ENCODE results near the gene PDE1C.

The PDE1C gene

GRCh38 chr7:31991406-31991805 is 78.8 kb downstream of the PDE1C start:
- DNase-seq (ENCODE audit: low spot score) = no peak

- no peak for DNase-seq (ENCODE audit: low spot score)
Measured at GRCh38 chr7:31986878-31987518, 83.2 kb downstream of the PDE1C start.

DNA sequence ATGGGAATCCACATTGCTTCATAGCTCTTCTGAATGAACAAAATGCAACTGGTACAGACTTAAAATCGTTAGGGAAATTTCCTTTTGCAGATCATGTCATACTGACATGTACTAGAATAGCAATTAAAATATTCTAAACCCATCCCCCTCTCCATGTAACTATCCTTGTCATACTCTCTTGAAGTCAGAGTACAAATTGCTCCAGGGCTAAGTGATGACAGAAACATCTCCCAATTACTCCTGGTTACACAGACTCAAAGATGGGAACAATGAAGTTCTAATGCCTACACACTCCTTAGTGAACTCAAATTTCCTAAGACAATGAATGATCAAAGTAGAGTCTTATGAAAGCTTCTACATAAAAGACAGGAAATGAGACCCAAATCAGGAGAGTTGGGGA is 87.2 kb downstream of the PDE1C start:
- no peak for DNase-seq (ENCODE audit: low spot score)

- no peak for DNase-seq (ENCODE audit: low spot score)
Measured at GRCh38 chr7:31981874-31982390, 88.3 kb downstream of the PDE1C start.

DNA sequence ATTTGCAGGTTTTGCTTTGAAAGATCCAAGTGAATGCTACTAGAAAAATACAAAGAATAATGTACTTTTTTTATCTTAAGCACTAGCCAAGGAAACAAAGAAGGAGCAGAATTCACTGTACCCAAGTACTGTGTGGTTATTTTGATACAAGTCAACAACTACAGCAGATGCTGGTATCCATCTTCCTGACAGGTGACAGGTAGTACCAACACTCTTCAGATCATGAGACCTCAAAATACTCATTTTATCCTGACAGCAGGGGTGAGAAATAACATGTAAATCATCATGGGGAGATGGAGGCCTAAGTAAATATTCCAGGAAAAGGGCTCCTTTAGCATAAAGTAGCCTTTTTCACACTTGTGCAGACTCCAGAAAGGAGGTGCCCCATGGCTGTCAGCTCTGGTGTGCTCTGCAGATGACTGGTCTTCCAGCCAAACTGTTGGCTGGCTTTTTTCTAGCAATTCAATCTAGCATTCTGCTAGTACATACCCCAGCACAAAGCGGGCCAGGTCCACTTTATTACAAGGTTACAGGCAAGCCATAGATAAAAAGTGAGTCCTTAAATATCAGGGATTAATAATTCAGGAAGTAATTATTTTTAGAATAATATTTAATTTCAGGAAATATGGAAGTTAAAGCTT is 90.4 kb downstream of the PDE1C start:
- no peak for DNase-seq (ENCODE audit: low spot score)

DNA sequence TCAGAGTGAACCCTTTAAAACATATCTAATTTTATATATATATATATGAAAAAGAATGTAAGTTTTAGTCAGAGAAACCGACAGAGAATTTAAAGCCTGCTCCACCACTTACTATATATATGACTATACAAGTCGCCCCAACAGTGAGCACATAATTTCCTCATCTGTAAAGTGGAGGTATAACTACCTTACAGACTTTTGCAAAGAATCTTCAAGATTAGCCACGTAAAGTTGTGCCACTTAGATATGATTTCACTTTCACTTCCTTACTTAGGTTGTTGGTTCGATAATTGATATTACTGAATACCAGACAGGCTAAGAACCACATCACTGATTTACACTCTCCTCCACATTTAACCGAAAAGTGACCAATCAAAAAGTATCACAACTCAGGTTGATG is 94.7 kb downstream of the PDE1C start:
- no peak for DNase-seq (ENCODE audit: low spot score)

GRCh38 chr7:31974351-31974750 is 95.9 kb downstream of the PDE1C start:
- no peak for DNase-seq (ENCODE audit: low spot score)

DNA sequence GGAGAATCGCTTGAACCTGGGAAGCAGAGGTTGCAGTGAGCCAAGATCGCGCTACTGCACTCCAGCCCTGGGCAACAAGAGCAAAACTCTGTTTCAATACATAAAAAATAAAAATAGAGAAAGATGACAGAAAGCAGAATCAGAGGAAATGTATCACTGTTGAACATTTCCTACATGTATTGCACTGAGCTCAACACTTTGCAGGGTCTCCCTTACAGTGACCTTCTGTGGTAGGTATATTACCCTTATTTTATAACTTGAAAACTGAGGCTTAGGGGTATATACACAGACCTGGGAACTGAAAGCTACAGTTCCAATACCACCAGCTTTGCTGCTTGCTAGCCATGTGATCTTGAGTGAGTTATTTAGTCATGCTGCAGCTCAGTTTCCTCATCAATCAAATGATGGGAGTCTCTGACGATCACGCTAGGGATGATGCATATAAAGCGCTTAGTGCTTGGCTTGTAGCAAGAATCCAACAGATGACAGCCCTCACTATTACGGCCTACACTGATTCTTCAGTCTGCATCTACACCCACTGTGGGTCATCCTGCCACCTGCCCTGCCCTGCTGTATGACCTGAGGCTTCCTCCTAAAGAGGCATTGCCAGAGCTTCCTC is 99.0 kb downstream of the PDE1C start:
- DNase-seq (ENCODE audit: low spot score) = no peak

GRCh38 chr7:31970501-31970900 is 99.7 kb downstream of the PDE1C start:
- no peak for DNase-seq (ENCODE audit: low spot score)

DNA sequence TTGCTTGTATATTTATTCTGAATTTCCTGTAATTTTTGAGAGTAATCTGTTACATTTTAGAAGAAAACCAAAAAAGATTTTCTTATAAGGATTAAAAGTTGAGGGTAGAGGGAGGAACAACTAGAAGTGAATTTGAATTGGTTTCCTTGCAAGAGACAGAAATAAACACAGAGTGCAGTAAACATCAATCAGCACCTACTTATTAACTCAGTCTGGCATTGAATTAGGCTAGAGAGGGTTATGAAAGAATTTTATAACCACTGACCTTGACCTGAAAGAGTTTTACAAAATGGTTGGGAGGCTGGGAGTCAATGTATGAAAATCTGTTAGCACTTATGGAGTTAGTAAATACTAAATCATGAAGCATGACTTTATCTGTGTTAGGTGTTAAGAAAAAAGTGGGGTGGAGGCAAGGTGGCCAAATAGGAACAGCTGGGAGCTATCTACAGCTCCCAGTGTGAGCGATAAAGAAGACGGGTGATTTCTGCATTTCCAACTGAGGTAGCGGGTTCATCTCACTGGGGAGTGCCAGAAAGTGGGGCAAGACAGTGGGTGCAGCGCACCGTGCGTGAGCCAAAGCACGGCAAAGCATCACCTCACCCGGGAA is 106.5 kb downstream of the PDE1C start:
- DNase-seq (ENCODE audit: low spot score) = no peak

DNA sequence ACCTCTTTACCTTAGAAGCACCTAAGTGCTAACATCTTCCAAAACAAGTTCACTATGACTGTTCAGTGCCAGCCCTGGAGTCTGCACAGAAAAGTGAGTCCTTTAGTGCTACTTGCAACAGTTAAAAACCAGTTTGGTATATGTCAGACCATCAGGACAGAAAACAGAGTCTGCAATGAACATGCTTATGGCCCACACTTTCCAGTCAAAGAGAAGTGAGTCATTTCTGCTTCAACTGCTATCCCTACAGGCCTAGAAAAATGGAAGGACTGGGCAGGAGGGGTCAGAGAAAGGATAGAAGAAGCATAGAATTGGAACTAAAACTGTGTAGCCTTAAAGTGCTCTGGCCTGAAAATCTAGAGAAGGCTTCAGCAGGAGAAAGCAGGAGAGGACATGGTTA is 108.0 kb downstream of the PDE1C start:
- no peak for DNase-seq (ENCODE audit: low spot score)

- DNase-seq (ENCODE audit: low spot score) = no peak
Measured at GRCh38 chr7:31958226-31958625, 112.0 kb downstream of the PDE1C start.

- no peak for DNase-seq (ENCODE audit: low spot score)
Measured at GRCh38 chr7:31957756-31958155, 112.5 kb downstream of the PDE1C start.

DNA sequence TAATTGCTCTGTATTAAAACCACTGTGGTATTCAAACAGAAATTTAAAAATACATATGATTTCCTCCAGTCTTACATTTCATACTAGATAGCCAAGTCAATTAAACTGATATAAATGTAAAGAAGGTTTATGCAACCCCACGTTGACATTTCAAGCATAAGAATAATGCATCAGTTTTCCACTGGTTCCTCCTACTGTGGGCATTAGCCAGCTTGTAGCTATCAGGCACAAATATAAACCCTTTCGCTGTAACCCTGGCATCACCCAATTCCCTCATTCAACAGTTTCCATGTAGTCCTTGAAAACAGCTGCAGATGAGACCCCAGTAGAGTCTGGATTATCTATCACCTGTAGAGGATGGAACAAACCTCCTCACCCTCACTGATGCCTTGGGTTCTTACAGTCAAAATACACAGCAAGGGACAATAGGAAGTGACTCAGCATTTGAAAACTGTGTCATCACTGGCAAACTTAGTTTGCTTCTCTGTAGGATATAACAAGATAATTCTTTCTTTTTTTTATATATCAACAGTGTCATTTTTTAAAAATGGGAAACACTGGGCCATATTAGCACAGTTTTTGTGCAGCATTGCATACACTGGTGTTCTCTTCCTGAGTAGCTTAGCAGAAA is 113.0 kb downstream of the PDE1C start:
- DNase-seq (ENCODE audit: low spot score) = no peak

GRCh38 chr7:31955641-31956040 is 114.6 kb downstream of the PDE1C start:
- no peak for DNase-seq (ENCODE audit: low spot score)

GRCh38 chr7:31955021-31955420 is 115.2 kb downstream of the PDE1C start:
- DNase-seq (ENCODE audit: low spot score) = no peak

DNA sequence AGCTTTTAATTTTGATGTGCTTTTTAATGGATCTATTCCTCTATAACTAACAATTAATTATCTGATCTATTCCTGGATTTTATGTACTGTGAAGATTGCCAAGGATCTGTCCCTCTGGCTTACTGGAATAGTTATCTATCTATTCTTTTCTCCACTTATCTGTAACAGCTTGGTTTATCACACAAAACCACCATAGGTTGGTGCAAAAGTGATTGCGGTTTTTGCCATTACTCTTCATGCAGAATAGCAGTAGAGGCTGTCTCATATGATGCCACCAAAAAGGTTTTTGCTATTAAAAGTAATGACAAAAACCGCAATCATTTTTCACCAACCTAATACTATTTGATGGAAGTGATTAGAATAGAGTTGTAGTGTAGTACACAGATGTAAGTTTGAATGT is 115.7 kb downstream of the PDE1C start:
- DNase-seq (ENCODE audit: low spot score) = no peak

DNA sequence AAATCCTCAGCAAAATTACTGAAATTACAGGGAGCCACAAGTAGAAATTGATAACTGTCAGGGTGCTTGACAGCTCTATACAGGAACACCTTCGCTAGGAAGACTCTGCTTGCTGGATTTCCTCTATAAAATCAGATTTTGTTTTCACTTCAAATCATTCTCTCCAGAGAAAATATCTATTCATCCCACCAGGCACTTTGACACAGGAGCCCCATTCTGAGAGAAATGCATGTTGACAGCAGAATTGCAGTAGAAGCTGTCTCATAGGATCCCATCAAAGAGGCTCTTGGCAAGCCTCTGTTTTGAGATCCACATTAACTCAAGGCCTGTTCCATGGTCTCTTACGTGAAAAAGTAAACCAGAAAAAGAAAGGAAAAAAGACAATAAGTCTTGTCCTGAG is 116.8 kb downstream of the PDE1C start:
- DNase-seq (ENCODE audit: low spot score) = no peak

DNA sequence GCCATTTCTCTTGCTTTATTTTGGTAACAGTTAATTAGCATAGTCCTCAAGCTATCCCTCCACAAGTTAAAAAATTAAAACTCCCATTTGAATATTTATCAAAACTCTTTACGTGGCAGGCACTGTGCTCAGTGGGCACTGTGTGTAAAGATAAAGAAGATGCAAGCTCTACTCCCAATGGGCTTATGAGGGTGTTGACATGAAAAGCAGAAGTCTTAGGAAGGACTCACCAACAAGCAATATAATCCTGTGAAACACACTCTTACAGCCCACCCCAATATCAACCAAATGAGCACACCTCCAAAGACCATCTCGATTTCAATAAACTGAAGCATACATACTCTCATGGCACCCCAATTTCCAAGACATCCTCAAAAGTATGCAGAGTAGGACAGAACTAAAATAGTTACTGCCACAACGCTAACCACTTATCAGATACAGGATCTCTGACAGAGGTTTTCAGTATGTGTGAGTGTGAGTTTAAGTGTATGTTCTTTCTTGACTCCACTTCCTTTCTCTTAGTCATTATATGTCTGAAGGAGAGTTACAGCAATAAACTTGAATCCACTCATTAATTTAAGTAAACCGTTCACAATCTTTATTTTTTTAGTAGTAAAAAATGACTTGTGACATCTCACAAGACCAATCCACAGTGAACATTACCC is 120.0 kb downstream of the PDE1C start:
- no peak for DNase-seq (ENCODE audit: low spot score)

DNA sequence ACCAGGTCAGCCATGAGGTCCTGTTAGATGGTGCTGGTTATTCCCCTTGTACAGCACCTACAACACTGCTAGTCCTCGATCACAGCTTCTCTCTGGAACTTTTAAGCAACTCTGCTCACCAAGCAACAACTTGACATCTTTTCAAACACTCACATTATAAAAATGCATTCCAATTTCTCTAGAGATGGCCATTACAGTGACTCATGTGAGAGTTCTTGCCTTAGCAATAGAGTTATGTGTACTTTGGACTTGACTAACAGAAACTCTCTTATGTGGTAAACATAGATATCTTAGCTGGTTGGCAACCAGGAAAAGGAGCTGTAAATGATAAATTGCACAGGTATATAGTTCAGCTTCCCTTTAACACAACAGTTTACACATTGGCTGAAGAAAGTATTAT is 122.2 kb downstream of the PDE1C start:
- DNase-seq (ENCODE audit: low spot score) = no peak

- DNase-seq (ENCODE audit: low spot score) = no peak
Measured at GRCh38 chr7:31940167-31940566, 130.0 kb downstream of the PDE1C start.

GRCh38 chr7:31939076-31939475 is 131.1 kb downstream of the PDE1C start:
- DNase-seq (ENCODE audit: low spot score) = no peak

All from ecto neural progenitor cell (in vitro differentiated cells).